Left ventricle myocardium inferior (tissue), 1 donor: ENCODE results near the gene SLC25A47. TPM values are rescaled to one million over a fixed set of nuclear protein-coding genes. Genes with fewer than 3 reads are reported as not detected.
A peak's percentile ranks its signal among the peaks of the same experiment; 100 is the strongest.

Source experiments
- DNase-seq: peaks from one replicate; pipeline ENCODE4 v3.0.0-alpha.2; 2020
- H3K27ac ChIP-seq: fragments of 200-600 bp; replicated peaks from 2 replicates; pipeline ENCODE4 v1.8.0; 2021
- H3K27me3 ChIP-seq: fragments of 200-600 bp; 2 replicates; pipeline ENCODE4 v1.8.0; 2021; ENCODE audit warnings: low read depth
- H3K36me3 ChIP-seq: fragments of 200-600 bp; 2 replicates; pipeline ENCODE4 v1.8.0; 2021
- H3K4me1 ChIP-seq: fragments of 200-600 bp; 2 replicates; pipeline ENCODE4 v1.8.0; 2021
- H3K4me3 ChIP-seq: fragments of 200-600 bp; 2 replicates; pipeline ENCODE4 v1.8.0; 2021; ENCODE audit warnings: mild to moderate bottlenecking, moderate library complexity
- H3K9me3 ChIP-seq: fragments of 200-600 bp; replicated peaks from 2 replicates; pipeline ENCODE4 v1.8.0; 2021
- intact Hi-C: fragments of 100-400 bp; cut with micrococcal nuclease; formaldehyde crosslinking; loops from one replicate; pipeline ENCODE4 v1.11.0; 2022
- total RNA-seq: library from RNA; stranded (reverse); fragmentation: NEBNext Ultra II Directional; extraction: Animal tissue kit (Norgen Biotek cat#: 25700); gene quantifications from one replicate; pipeline ENCODE4 v1.2.1, GENCODE V29; 2021
- TF ChIP-seq, protein P1 (sequence below): fragments of 200-600 bp; IDR thresholded peaks from 2 replicates; pipeline ENCODE4 v1.8.0; 2021; ENCODE audit warnings: antibody characterized with exemption, mild to moderate bottlenecking, borderline replicate concordance
- donor health status: DM: no; HTN: yes; CAD: no; lungs with severe emphysema.

SLC25A47 gene
- total RNA-seq, 1 donor from 2014 or later: not detected

DNA sequence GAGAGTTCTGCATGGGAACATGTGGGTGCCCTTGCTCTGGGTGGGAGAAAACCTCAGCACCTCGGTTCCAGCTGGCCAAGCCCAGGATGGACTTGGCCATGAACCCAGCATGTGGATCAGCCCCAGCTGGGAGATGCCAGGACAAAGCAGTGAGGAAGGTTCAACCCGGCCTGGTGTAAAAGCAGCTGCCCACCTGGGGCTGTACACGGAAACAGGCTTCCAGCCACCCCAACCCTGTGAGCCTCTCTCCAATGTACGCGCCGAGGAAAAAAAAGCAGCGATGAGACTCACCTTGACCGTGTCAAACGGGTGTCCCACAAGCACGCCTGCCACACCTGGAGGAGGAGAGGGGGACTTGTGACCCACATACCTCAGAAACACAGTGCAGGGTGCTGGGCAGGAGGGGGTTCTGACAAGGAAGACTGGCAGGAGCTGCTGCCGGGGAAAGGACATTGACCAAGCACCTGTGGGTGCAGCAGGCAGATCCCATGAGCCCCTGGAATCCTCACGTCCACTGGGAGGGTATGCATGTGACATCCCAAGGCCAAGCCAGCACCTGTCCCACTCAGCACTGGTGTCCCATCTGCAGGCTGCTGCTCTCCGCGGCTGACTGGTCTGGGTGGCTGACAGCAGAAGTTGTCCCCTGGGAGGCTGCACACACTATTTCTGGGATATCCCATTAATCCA, 24.4 kb upstream of the SLC25A47 start:
- TF ChIP-seq, protein P1, sequence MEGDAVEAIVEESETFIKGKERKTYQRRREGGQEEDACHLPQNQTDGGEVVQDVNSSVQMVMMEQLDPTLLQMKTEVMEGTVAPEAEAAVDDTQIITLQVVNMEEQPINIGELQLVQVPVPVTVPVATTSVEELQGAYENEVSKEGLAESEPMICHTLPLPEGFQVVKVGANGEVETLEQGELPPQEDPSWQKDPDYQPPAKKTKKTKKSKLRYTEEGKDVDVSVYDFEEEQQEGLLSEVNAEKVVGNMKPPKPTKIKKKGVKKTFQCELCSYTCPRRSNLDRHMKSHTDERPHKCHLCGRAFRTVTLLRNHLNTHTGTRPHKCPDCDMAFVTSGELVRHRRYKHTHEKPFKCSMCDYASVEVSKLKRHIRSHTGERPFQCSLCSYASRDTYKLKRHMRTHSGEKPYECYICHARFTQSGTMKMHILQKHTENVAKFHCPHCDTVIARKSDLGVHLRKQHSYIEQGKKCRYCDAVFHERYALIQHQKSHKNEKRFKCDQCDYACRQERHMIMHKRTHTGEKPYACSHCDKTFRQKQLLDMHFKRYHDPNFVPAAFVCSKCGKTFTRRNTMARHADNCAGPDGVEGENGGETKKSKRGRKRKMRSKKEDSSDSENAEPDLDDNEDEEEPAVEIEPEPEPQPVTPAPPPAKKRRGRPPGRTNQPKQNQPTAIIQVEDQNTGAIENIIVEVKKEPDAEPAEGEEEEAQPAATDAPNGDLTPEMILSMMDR: no peak
- peaks cover 52% of the 10 kb centered on the region for H3K4me1 ChIP-seq
- H3K4me3 ChIP-seq: no peak overlapping the region
- DNase-seq: peak; percentile 12
- H3K27ac ChIP-seq: peak overlapping the region; percentile 84
- H3K36me3 ChIP-seq: no peaks in the 10 kb centered on the region
- no peaks in the 10 kb centered on the region for H3K9me3 ChIP-seq
- H3K27me3 ChIP-seq: no peaks in the 10 kb centered on the region
- intact Hi-C loops: no loop called here

GRCh38 chr14:100299238-100299560, 23.9 kb upstream of the SLC25A47 start:
- intact Hi-C loops: no loop called here
- Histone ChIP-seq H3K36me3 (no peaks in the 10 kb centered on the region), H3K27ac (no peak overlapping the region), H3K27me3 (no peaks in the 10 kb centered on the region), H3K4me3 (no peak overlapping the region), H3K4me1 (peaks cover 50% of the 10 kb centered on the region), H3K9me3 (no peaks in the 10 kb centered on the region)
- peak; percentile 8 for DNase-seq
- TF ChIP-seq, protein P1: no peak

DNA sequence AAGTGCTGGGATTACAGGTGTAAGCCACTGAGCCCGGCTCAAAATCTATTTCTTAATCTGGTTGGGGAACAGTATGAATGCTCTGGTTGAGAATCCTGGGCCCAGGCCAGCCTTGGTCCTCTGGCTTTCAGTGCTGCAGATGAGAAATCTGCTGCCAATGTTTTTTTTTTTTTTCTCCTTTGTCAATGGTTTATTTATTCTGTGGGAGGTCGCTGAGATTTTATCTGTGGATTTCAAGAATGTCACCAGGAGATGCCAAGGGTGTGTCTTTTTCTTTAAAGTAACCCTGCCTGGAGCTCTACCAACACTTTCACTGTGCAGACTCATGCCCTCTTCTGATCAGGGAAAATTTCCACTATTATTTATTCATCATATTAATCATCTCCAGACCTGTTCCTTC, 20.5 kb upstream of the SLC25A47 start:
- Histone ChIP-seq H3K9me3 (no peaks in the 10 kb centered on the region), H3K27me3 (no peaks in the 10 kb centered on the region), H3K4me1 (peaks cover 61% of the 10 kb centered on the region), H3K36me3 (no peaks in the 10 kb centered on the region), H3K4me3 (no peak overlapping the region), H3K27ac (peak overlapping the region; percentile 11)
- TF ChIP-seq, protein P1: no peak
- intact Hi-C loops: no loop called here
- no peak for DNase-seq

- DNase-seq: no peak
- Histone ChIP-seq H3K27me3 (no peaks in the 10 kb centered on the region), H3K27ac (peak overlapping the region; percentile 11), H3K4me1 (peaks cover 61% of the 10 kb centered on the region), H3K9me3 (no peaks in the 10 kb centered on the region), H3K36me3 (no peaks in the 10 kb centered on the region), H3K4me3 (no peak overlapping the region)
- TF ChIP-seq, protein P1: peak; percentile 68
- intact Hi-C loops: no loop called here
Observed at GRCh38 chr14:100303179-100303578, 20.0 kb upstream of the SLC25A47 start.

DNA sequence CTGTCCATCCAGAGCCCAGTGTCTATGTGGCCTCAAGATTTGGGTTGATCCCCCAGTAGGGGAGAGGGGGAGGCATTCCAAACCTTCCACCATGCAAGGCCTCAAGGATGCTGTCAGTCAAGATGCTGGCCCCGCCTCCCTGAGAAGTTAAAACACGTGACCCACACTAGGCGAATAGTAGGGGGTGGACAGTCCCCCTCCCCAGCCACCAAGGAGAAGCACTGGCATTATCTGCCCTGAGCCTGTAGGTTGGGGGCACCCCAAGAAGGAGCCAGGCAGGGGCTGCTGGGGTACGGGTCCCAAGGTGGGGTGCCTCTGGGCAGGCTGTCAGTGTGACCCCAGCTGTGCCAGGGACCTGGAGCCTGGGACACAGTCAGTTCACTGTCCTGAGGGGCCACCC, 19.2 kb upstream of the SLC25A47 start:
- H3K4me3 ChIP-seq: no peak overlapping the region
- no peaks in the 10 kb centered on the region for H3K36me3 ChIP-seq
- no peaks in the 10 kb centered on the region for H3K27me3 ChIP-seq
- no peaks in the 10 kb centered on the region for H3K9me3 ChIP-seq
- no peak for DNase-seq
- TF ChIP-seq, protein P1: no peak
- intact Hi-C loops: no loop called here
- peaks cover 62% of the 10 kb centered on the region for H3K4me1 ChIP-seq
- H3K27ac ChIP-seq: no peak overlapping the region
